PFSK-1 (cell line): ENCODE data around the gene TAF4B.

ENCODE experiments used
- FOXP2 ChIP-seq: optimal IDR thresholded peaks from 2 replicates; pipeline ENCODE3; 2011; ENCODE audit warnings: borderline replicate concordance, control low read depth, inconsistent platforms; ENCODE audit not compliant: insufficient read depth; ENCODE audit errors: extremely low read length, extremely low read depth
- POLR2AphosphoS5 ChIP-seq: IDR thresholded peaks from 2 replicates; pipeline ENCODE4 v1.6.1; 2012; ENCODE audit warnings: low read depth, mild to moderate bottlenecking, control low read depth, low read length, moderate library complexity
- SIN3A ChIP-seq: IDR thresholded peaks from 2 replicates; pipeline ENCODE4 v1.6.1; 2012; ENCODE audit warnings: mild to moderate bottlenecking, low read length, moderate library complexity, borderline replicate concordance; ENCODE audit not compliant: insufficient read depth
- TAF1 ChIP-seq: IDR thresholded peaks from 2 replicates; pipeline ENCODE4 v1.6.1; 2012; ENCODE audit warnings: low read length, control low read depth, borderline replicate concordance; ENCODE audit not compliant: insufficient read depth
- TF ChIP-seq, protein P1 (sequence below), 2 experiments: IDR thresholded peaks; 2 replicates each; pipeline versions ENCODE4 v1.6.1 to v1.8.0; 2011 to 2012; ENCODE audit warnings: low read depth in 2 of 2, low read length in 2 of 2, control low read depth in 1 of 2, inconsistent platforms in 1 of 2, mild to moderate bottlenecking in 1 of 2, moderate library complexity in 1 of 2; ENCODE audit not compliant: insufficient read depth in 1 of 2

Gene TAF4B

DNA sequence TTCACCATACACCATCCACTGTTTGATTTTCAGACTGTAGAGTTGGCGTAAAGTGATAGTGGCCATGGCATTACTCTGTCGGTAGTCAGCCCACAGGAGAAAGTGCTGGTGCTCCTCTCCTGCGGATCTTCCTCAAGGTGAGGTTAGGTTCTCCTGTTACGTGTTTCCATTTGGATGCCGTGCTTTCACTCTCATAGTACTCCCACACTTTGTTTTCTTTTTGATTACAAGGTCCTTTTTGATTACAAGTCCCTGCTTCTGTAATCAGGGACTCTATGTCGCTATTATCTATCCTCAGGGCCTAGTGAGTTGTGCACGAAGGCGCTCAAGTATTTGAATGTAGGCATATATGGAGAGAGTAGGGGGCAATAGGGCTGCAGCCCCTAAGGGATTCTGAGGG is 4.3 kb downstream of the TAF4B start:
- no peak for TF ChIP-seq TAF1
- TF ChIP-seq, protein P1, sequence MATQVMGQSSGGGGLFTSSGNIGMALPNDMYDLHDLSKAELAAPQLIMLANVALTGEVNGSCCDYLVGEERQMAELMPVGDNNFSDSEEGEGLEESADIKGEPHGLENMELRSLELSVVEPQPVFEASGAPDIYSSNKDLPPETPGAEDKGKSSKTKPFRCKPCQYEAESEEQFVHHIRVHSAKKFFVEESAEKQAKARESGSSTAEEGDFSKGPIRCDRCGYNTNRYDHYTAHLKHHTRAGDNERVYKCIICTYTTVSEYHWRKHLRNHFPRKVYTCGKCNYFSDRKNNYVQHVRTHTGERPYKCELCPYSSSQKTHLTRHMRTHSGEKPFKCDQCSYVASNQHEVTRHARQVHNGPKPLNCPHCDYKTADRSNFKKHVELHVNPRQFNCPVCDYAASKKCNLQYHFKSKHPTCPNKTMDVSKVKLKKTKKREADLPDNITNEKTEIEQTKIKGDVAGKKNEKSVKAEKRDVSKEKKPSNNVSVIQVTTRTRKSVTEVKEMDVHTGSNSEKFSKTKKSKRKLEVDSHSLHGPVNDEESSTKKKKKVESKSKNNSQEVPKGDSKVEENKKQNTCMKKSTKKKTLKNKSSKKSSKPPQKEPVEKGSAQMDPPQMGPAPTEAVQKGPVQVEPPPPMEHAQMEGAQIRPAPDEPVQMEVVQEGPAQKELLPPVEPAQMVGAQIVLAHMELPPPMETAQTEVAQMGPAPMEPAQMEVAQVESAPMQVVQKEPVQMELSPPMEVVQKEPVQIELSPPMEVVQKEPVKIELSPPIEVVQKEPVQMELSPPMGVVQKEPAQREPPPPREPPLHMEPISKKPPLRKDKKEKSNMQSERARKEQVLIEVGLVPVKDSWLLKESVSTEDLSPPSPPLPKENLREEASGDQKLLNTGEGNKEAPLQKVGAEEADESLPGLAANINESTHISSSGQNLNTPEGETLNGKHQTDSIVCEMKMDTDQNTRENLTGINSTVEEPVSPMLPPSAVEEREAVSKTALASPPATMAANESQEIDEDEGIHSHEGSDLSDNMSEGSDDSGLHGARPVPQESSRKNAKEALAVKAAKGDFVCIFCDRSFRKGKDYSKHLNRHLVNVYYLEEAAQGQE (IDR thresholded peaks at IDR 0.05; ENCODE audit: insufficient read depth in 1 of 2, low read depth in 2 of 2, low read length in 2 of 2), result no peak
- no peak for TF ChIP-seq POLR2AphosphoS5
- no peak for TF ChIP-seq FOXP2
- no peak for TF ChIP-seq SIN3A

DNA sequence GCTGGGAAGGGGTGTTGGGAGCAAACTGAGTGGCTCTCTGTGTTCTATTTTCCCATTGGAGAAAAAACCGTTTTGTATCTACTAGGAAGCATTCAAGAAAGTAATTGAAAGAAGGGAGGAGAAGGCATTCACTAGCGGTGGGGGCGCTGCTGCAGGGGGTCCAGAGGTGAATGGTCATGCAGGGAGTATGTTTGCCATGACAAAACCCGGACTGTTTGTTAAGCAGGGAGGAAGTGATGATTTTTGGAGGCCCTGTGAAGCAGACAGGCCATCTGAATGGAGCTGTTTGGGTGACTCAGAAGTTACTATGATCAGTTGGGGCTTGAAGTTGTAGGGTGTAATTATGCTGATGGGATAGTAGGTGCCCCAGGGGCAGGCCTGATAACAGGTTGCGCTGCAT is 7.0 kb downstream of the TAF4B start:
- TF ChIP-seq FOXP2 (no peak), TAF1 (no peak), SIN3A (no peak), POLR2AphosphoS5 (no peak)
- TF ChIP-seq, protein P1 (IDR thresholded peaks at IDR 0.05; ENCODE audit: insufficient read depth in 1 of 2, low read depth in 2 of 2, low read length in 2 of 2), result no peak

DNA sequence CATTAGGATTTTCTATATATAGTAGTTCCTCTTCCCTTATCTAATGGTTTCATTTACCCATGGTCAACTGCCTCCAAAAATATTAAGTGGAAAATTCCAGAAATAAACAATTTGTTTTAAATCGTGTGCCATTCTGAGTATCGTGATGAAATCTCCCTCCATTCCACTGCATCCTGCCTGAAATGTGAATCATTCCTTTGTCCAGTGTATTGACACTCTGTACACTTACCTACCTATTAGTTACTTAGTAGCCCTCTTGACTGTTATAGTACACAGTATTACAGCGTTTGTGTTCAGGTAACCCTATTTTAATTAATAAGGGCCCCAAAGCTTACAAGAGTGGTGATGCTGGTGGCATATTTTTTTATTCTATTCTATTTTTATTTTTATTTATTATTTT is 26.2 kb downstream of the TAF4B start:
- TF ChIP-seq TAF1 (no peak), POLR2AphosphoS5 (no peak), SIN3A (no peak), FOXP2 (no peak)
- TF ChIP-seq, protein P1 (IDR thresholded peaks at IDR 0.05; ENCODE audit: insufficient read depth in 1 of 2, low read depth in 2 of 2, low read length in 2 of 2), result no peak

DNA sequence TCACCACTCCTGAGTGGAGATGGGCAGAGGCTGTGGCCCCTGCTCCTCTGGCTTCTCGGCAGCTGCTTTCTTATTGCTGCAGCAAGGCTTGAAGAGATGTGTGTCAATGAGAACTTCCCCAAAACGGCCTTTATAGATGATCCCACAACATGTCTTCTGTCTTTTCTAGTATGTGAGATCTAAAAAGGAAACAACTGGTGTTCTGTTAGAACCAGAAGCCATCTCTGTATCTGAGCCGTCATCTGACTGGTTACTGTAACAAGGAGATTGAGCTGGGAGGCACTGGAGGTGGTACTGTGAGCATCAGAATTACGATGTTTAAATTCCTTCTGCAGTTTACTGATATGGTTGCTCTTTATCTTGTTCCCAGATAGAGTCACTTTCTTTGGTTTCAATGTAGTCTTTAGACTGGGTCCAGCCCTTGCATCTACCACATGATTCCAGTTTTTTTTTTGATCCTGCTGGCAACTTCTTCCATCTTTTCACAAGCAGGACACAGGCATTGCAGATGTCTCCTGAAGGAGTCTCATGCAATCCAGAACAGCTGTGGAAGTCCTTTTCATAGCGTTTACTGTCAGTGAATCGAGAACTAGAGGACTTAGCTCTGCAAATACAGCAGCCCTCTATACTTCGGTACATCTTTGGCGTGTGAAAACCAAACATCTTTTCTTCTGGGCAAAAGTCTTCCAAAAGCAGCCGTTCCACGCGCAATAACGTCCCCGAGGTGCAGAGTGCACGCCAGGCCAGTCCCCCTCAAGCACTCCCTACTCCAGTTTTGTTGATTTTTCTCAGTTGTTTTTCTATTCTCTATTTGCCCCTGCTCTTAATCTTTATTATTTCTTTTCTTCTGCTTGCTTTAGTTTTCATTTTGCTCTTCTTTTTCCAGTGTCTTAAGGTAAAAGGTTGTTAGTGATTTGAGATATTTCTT is 29.7 kb downstream of the TAF4B start:
- no peak for TF ChIP-seq FOXP2

DNA sequence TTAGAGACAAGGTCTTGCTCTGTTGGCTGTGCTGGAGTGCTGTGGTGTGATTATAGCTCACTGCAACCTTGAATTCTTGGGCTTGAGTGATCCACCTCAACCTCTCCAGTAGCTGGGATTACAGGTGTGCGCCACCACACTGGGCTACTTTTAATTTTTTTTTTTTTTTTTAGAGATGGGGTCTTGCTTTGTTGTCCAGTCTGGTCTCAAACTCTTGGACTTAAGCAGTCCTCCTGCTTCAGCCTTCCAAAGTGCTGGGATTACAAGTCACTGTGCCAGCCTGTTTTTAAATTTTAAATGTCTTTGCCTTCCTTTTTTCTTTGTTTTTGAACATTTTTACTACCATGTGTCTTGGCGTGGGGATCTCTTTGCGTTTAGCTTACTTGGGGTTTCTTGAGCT is 32.5 kb downstream of the TAF4B start:
- TF ChIP-seq FOXP2 (no peak), SIN3A (no peak), TAF1 (no peak), POLR2AphosphoS5 (no peak)
- TF ChIP-seq, protein P1 (IDR thresholded peaks at IDR 0.05; ENCODE audit: insufficient read depth in 1 of 2, low read depth in 2 of 2, low read length in 2 of 2), result no peak
